PC-9 (cell line): ENCODE data around the gene BOD1. TPM values are rescaled to one million over a fixed set of nuclear protein-coding genes. Genes with fewer than 3 reads are reported as not detected.

ENCODE experiments used
- BruUV-seq: library from RNA; stranded (reverse); fragments of 400-500 nt; replicated peaks from 2 replicates; lab custom pipeline; 2021; lab: Mats Ljungman, UMichigan
- CTCF ChIA-PET: fragments of 300-600 bp; sonication (Branson Sonifier 250); formaldehyde crosslinking; loops from one replicate; lab custom pipeline; 2022; ENCODE audit warnings: antibody characterized with exemption; lab: Charles Lee
- POLR2A ChIA-PET: fragments of 300-600 bp; sonication (Branson Sonifier 250); formaldehyde crosslinking; loops from one replicate; lab custom pipeline; 2022; ENCODE audit warnings: antibody characterized with exemption; ENCODE audit not compliant: unreplicated experiment; lab: Charles Lee
- DNase-seq, 2 experiments: peaks; one replicate each; pipeline versions ENCODE4 v3.0.0 to v3.0.0-alpha.2; 2015 to 2022; ENCODE audit warnings: mixed read lengths in 1 of 2
- H2AFZ ChIP-seq: fragments of 200-600 bp; sonication (generic); 2 replicates; pipeline ENCODE4 v1.8.1; 2017; ENCODE audit warnings: antibody characterized with exemption
- H3F3A ChIP-seq: fragments of 200-600 bp; sonication (generic); 2 replicates; pipeline ENCODE4 v1.8.1; 2017; ENCODE audit warnings: antibody characterized with exemption, mild to moderate bottlenecking, low read depth; ENCODE audit not compliant: insufficient read depth
- H3K27ac ChIP-seq: fragments of 200-600 bp; sonication (generic); 2 replicates; pipeline ENCODE4 v1.6.1; 2016; ENCODE audit warnings: mixed run types
- H3K27me3 ChIP-seq: fragments of 200-600 bp; sonication (generic); 2 replicates; pipeline ENCODE4 v1.6.1; 2016; ENCODE audit warnings: low read depth, mixed run types; ENCODE audit not compliant: insufficient read depth
- H3K36me3 ChIP-seq: fragments of 200-600 bp; sonication (generic); 2 replicates; pipeline ENCODE4 v1.6.1; 2016; ENCODE audit warnings: low read depth, mixed run types
- H3K4me1 ChIP-seq: fragments of 200-600 bp; sonication (generic); replicated peaks from 2 replicates; pipeline ENCODE4 v1.6.1; 2016; ENCODE audit warnings: mixed run types; ENCODE audit not compliant: insufficient read depth
- H3K4me2 ChIP-seq: fragments of 200-600 bp; sonication (generic); 2 replicates; pipeline ENCODE4 v1.6.1; 2017; ENCODE audit warnings: mixed run types
- H3K4me3 ChIP-seq: fragments of 200-600 bp; sonication (generic); 2 replicates; pipeline ENCODE4 v1.6.1; 2016; ENCODE audit warnings: mixed run types
- H3K79me2 ChIP-seq: fragments of 200-600 bp; sonication (generic); 2 replicates; pipeline ENCODE4 v1.6.1; 2017; ENCODE audit warnings: low read depth, mixed run types
- H3K9me2 ChIP-seq: fragments of 200-600 bp; sonication (generic); 2 replicates; pipeline ENCODE4 v1.8.1; 2017; ENCODE audit warnings: mild to moderate bottlenecking; ENCODE audit not compliant: insufficient read depth
- H3K9me3 ChIP-seq: fragments of 200-600 bp; sonication (generic); 2 replicates; pipeline ENCODE4 v1.8.1; 2016; ENCODE audit warnings: low read depth; ENCODE audit not compliant: insufficient read depth
- H4K20me1 ChIP-seq: fragments of 200-600 bp; sonication (generic); 2 replicates; pipeline ENCODE4 v1.8.1; 2017; ENCODE audit not compliant: insufficient read depth
- EZH2 ChIP-seq: fragments of 200-600 bp; sonication (generic); IDR thresholded peaks from 2 replicates; pipeline ENCODE4 v1.8.0; 2017; ENCODE audit warnings: antibody characterized with exemption, low read depth
- intact Hi-C: fragments of 100-400 bp; cut with micrococcal nuclease; formaldehyde crosslinking; loops from one replicate; pipeline ENCODE4 v1.10.0; 2022; ENCODE audit not compliant: unreplicated experiment
- total RNA-seq: library from RNA; stranded (reverse); gene quantifications from 2 replicates; pipeline ENCODE4 v1.2.3, GENCODE V29; 2021
- TF ChIP-seq, protein P1 (sequence below): fragments of 200-600 bp; sonication (generic); conservative IDR thresholded peaks from 2 replicates; pipeline ENCODE4 v1.6.1; 2017; ENCODE audit warnings: mixed run types, antibody characterized with exemption, mild to moderate bottlenecking, moderate library complexity

The BOD1 gene
- total RNA-seq, 1 experiment from 2014 or later: 73.2 TPM

DNA sequence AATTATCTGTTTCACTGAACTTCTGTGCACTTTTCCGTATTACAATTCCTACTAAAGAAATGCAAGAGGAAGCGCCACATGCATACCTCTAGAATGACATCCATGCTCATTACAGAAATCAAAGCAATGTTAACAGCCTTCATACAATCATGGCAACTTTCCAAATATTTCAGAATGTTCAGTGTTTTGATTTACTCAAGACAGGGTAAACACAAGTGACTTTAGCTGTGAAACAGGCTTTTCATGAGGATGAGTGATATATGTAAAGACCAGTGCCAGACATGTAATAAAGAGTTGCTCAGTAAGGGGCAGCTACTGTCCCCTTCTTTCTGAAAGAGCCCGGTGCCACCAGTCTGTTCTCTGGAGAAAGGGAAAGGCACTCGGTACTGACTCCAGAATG, 4.7 kb downstream of the BOD1 start:
- H3F3A ChIP-seq: no peaks in the 10 kb centered on the region
- no peak overlapping the region for H3K27ac ChIP-seq
- TF ChIP-seq EZH2: no peak
- H3K4me1 ChIP-seq: peaks cover 22% of the 10 kb centered on the region
- H3K36me3 ChIP-seq: peaks cover 35% of the 10 kb centered on the region
- H3K4me2 ChIP-seq: no peak overlapping the region
- H4K20me1 ChIP-seq: peaks cover 53% of the 10 kb centered on the region
- no peak for DNase-seq
- no peaks in the 10 kb centered on the region for H3K27me3 ChIP-seq
- H3K9me2 ChIP-seq: no peaks in the 10 kb centered on the region
- ChIA-PET POLR2A (no interaction called here), CTCF (no interaction called here)
- no TSS peak for BruUV-seq
- no peak overlapping the region for H2AFZ ChIP-seq
- H3K79me2 ChIP-seq: peaks cover 72% of the 10 kb centered on the region
- no peaks in the 10 kb centered on the region for H3K9me3 ChIP-seq
- no peak overlapping the region for H3K4me3 ChIP-seq
- intact Hi-C loops: loop anchor here (10.0 kb wide), 1 partner anchor 287 kb away; the partner anchor contains the start of gene STC2

DNA sequence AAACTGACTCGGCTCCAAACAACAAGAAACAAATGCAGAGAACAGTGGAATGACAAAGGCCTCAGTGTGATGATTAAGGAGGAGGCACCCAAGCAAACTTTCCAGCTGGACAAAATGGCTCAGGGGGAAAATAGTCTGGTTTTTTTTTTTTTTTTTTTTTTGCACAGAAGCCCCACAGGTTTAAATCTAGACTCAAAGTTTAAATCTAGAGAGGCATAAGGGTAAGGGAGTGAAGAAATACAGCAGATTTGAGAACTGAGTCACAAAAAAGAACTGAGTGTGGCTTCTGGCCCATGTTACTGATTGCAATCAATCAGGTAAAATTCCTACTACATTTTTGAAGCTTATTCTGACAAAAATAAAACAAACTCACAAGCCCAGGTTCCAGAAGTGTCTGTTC, 12.3 kb downstream of the BOD1 start:
- no peak overlapping the region for H3K27ac ChIP-seq
- TF ChIP-seq, protein P1, sequence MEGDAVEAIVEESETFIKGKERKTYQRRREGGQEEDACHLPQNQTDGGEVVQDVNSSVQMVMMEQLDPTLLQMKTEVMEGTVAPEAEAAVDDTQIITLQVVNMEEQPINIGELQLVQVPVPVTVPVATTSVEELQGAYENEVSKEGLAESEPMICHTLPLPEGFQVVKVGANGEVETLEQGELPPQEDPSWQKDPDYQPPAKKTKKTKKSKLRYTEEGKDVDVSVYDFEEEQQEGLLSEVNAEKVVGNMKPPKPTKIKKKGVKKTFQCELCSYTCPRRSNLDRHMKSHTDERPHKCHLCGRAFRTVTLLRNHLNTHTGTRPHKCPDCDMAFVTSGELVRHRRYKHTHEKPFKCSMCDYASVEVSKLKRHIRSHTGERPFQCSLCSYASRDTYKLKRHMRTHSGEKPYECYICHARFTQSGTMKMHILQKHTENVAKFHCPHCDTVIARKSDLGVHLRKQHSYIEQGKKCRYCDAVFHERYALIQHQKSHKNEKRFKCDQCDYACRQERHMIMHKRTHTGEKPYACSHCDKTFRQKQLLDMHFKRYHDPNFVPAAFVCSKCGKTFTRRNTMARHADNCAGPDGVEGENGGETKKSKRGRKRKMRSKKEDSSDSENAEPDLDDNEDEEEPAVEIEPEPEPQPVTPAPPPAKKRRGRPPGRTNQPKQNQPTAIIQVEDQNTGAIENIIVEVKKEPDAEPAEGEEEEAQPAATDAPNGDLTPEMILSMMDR: no peak
- TF ChIP-seq EZH2: no peak
- no peak overlapping the region for H3K4me2 ChIP-seq
- H3K9me2 ChIP-seq: no peaks in the 10 kb centered on the region
- CTCF ChIA-PET: no interaction called here
- no peak for DNase-seq
- POLR2A ChIA-PET: no interaction called here
- intact Hi-C loops: no loop called here
- no peaks in the 10 kb centered on the region for H3K4me1 ChIP-seq
- H3K9me3 ChIP-seq: no peaks in the 10 kb centered on the region
- peaks cover 4% of the 10 kb centered on the region; the same call in 1 of the 2 replicates for H3F3A ChIP-seq
- peaks cover 36% of the 10 kb centered on the region for H3K36me3 ChIP-seq
- H3K27me3 ChIP-seq: no peaks in the 10 kb centered on the region
- H3K4me3 ChIP-seq: no peak overlapping the region
- peaks cover 2% of the 10 kb centered on the region; the same call in 1 of the 2 replicates for H3K79me2 ChIP-seq
- H4K20me1 ChIP-seq: peaks cover 5% of the 10 kb centered on the region
- H2AFZ ChIP-seq: no peak overlapping the region
- no TSS peak for BruUV-seq

DNA sequence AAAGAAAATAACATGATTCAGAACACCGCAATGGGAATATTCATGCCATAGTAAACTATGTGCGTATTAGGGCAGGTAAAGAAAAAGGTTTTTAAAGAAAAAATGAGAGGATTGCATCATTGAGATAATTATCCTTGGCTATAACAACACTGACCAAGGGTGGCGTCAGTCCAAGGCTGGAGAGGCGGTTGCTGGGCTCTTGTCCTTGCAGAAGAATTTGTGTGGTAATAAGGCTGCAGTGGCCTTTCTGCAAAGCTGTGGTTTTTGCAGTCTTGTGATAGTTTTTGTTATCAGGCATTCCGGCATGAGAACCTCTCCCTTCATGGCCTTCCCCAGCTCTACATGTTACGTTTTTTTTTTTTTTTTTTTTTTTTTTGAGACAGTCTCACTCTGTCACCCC, 14.0 kb downstream of the BOD1 start:
- H3K27ac ChIP-seq: no peak overlapping the region
- no peaks in the 10 kb centered on the region; the same call in 1 of the 2 replicates for H4K20me1 ChIP-seq
- POLR2A ChIA-PET: interaction anchor here (0.6 kb wide), 1 partner anchor 586 kb away, joined by 3 read pairs; no protein-coding TSS in a partner anchor
- TF ChIP-seq EZH2: no peak
- TF ChIP-seq, protein P1: no peak
- CTCF ChIA-PET: interaction anchor here (0.6 kb wide), 1 partner anchor 206 kb away, joined by 3 read pairs; no protein-coding TSS in a partner anchor
- H3K79me2 ChIP-seq: no peaks in the 10 kb centered on the region
- no peak for DNase-seq
- intact Hi-C loops: no loop called here
- H3K4me1 ChIP-seq: no peaks in the 10 kb centered on the region
- no peak overlapping the region for H2AFZ ChIP-seq
- peaks cover 21% of the 10 kb centered on the region for H3K36me3 ChIP-seq
- BruUV-seq: no TSS peak
- H3K27me3 ChIP-seq: no peaks in the 10 kb centered on the region
- H3K9me2 ChIP-seq: no peaks in the 10 kb centered on the region
- peaks cover 4% of the 10 kb centered on the region; the same call in 1 of the 2 replicates for H3F3A ChIP-seq
- no peak overlapping the region for H3K4me2 ChIP-seq
- H3K9me3 ChIP-seq: no peaks in the 10 kb centered on the region
- no peak overlapping the region for H3K4me3 ChIP-seq
